IMR-90 (cell line): ENCODE data around the gene FOSL2. TPM values are rescaled to one million over a fixed set of nuclear protein-coding genes. Genes with fewer than 3 reads are reported as not detected.

Source experiments
- ATAC-seq: fragments of 200-7000 bp; cut with Tn5 transposase; 2 replicates; pipeline ENCODE4 v1.9.1; 2020; ENCODE audit warnings: low read depth, mild to moderate bottlenecking, moderate library complexity
- BruUV-seq: library from RNA; stranded (reverse); fragments of 400-500 nt; replicated peaks from 2 replicates; lab custom pipeline; 2021; lab: Mats Ljungman, UMichigan
- CTCF ChIA-PET: fragments of 300-600 bp; formaldehyde crosslinking; extraction: SDS; loops from one replicate; lab custom pipeline; 2021; ENCODE audit warnings: antibody characterized with exemption; lab: Yijun Ruan, JAX
- POLR2A ChIA-PET: fragments of 300-600 bp; sonication (Branson Sonifier 250); formaldehyde crosslinking; loops from one replicate; lab custom pipeline; 2022; ENCODE audit warnings: antibody characterized with exemption; ENCODE audit not compliant: unreplicated experiment; lab: Charles Lee
- DNase-seq: peaks from one replicate; pipeline ENCODE4 v3.0.0; 2013
- H2AFZ ChIP-seq: replicated peaks from 2 replicates; pipeline ENCODE3; 2013; ENCODE audit warnings: low read length, mild to moderate bottlenecking; ENCODE audit not compliant: poor library complexity
- H2AK5ac ChIP-seq: 2 replicates; pipeline ENCODE4 v1.6.1; 2013; ENCODE audit warnings: low read depth, low read length, inconsistent platforms
- H2AK9ac ChIP-seq: replicated peaks from 2 replicates; pipeline ENCODE3; 2013; ENCODE audit warnings: mild to moderate bottlenecking, low read depth, low read length, moderate library complexity; ENCODE audit not compliant: poor library complexity
- H2BK120ac ChIP-seq: 2 replicates; pipeline ENCODE4 v1.6.1; 2013; ENCODE audit warnings: low read depth, low read length, inconsistent platforms
- H2BK15ac ChIP-seq: 3 replicates; pipeline ENCODE4 v1.6.1; 2013; ENCODE audit warnings: low read depth, low read length, inconsistent platforms
- H2BK20ac ChIP-seq: 2 replicates; pipeline ENCODE4 v1.6.1; 2013; ENCODE audit warnings: low read depth, mild to moderate bottlenecking, inconsistent platforms, low read length, moderate library complexity
- H2BK5ac ChIP-seq: 2 replicates; pipeline ENCODE4 v1.6.1; 2013; ENCODE audit warnings: mild to moderate bottlenecking, low read depth, low read length, inconsistent platforms; ENCODE audit not compliant: poor library complexity, severe bottlenecking
- H3K14ac ChIP-seq: replicated peaks from 2 replicates; pipeline ENCODE4 v1.6.1; 2013; ENCODE audit warnings: low read depth, low read length, inconsistent platforms
- H3K18ac ChIP-seq: 2 replicates; pipeline ENCODE4 v1.6.1; 2013; ENCODE audit warnings: low read depth, low read length, control low read depth
- H3K23ac ChIP-seq: 2 replicates; pipeline ENCODE4 v1.6.1; 2013; ENCODE audit warnings: low read depth, low read length, inconsistent platforms
- H3K27ac ChIP-seq: 2 replicates; pipeline ENCODE4 v1.5.1; 2013; ENCODE audit warnings: mild to moderate bottlenecking, control low read depth, low read length; ENCODE audit not compliant: insufficient read depth
- H3K27me3 ChIP-seq: 2 replicates; pipeline ENCODE4 v1.6.1; 2013; ENCODE audit warnings: low read length; ENCODE audit not compliant: control insufficient read depth, insufficient read depth
- H3K36me3 ChIP-seq: 2 replicates; pipeline ENCODE4 v1.6.1; 2013; ENCODE audit warnings: low read length, mixed read lengths; ENCODE audit not compliant: control insufficient read depth, insufficient read depth
- H3K4ac ChIP-seq: 2 replicates; pipeline ENCODE4 v1.6.1; 2013; ENCODE audit warnings: low read depth, low read length, inconsistent platforms
- H3K4me1 ChIP-seq: 2 replicates; pipeline ENCODE4 v1.6.1; 2013; ENCODE audit warnings: low read length, mixed read lengths; ENCODE audit not compliant: control insufficient read depth, insufficient read depth
- H3K4me2 ChIP-seq: 2 replicates; pipeline ENCODE4 v1.6.1; 2013; ENCODE audit warnings: low read depth, mild to moderate bottlenecking, control low read depth, low read length, moderate library complexity
- H3K4me3 ChIP-seq: 2 replicates; pipeline ENCODE4 v1.5.1; 2013; ENCODE audit warnings: low read depth, mild to moderate bottlenecking, control low read depth, low read length, moderate library complexity; ENCODE audit not compliant: insufficient read depth
- H3K56ac ChIP-seq: 2 replicates; pipeline ENCODE4 v1.6.1; 2013; ENCODE audit warnings: low read length, inconsistent platforms; ENCODE audit not compliant: insufficient read depth; ENCODE audit errors: extremely low read depth
- H3K79me1 ChIP-seq, 2 experiments: 2 replicates each; pipeline ENCODE4 v1.6.1; 2013; ENCODE audit warnings: low read length in 2 of 2, inconsistent platforms in 1 of 2, low read depth in 1 of 2
- H3K9ac ChIP-seq: 2 replicates; pipeline ENCODE4 v1.6.1; 2013; ENCODE audit warnings: low read depth, low read length, control low read depth
- H3K9me1 ChIP-seq: 2 replicates; pipeline ENCODE4 v1.6.1; 2013; ENCODE audit warnings: low read length, inconsistent platforms; ENCODE audit not compliant: insufficient read depth
- H3K9me3 ChIP-seq: 2 replicates; pipeline ENCODE4 v1.6.1; 2013; ENCODE audit warnings: low read length; ENCODE audit not compliant: control insufficient read depth, insufficient read depth
- H4K20me1 ChIP-seq: 2 replicates; pipeline ENCODE4 v1.6.1; 2013; ENCODE audit warnings: low read length, inconsistent platforms; ENCODE audit not compliant: insufficient read depth
- H4K5ac ChIP-seq: 2 replicates; pipeline ENCODE4 v1.6.1; 2013; ENCODE audit warnings: mild to moderate bottlenecking, low read depth, low read length, control low read depth
- H4K8ac ChIP-seq, 2 experiments: 2 replicates each; pipeline ENCODE4 v1.6.1; 2013; ENCODE audit warnings: low read depth in 2 of 2, low read length in 2 of 2, control low read depth in 1 of 2, inconsistent platforms in 1 of 2
- H4K91ac ChIP-seq: 2 replicates; pipeline ENCODE4 v1.6.1; 2013; ENCODE audit warnings: low read depth, low read length, inconsistent platforms; ENCODE audit not compliant: insufficient read depth
- FOS ChIP-seq: fragments of 150-350 bp; IDR thresholded peaks from 2 replicates; pipeline ENCODE4 v1.6.1; 2016; ENCODE audit warnings: low read depth, low read length
- WGBS, 2 experiments: methylation state at CpG; one replicate each; pipeline versions ENCODE4 v1.1.5 to v1.1.7; 2013; ENCODE audit warnings: missing lambda C conversion rate in 2 of 2; ENCODE audit not compliant: insufficient read length in 1 of 2; ENCODE audit errors: extremely low coverage in 2 of 2; 5-methylcytosine and 5-hydroxymethylcytosine counted together
- dilution Hi-C: fragments of 300-500 bp; cut with HindIII; formaldehyde crosslinking; loops from one replicate; pipeline ENCODE4 v1.14.3; 2018; ENCODE audit warnings: low sequenced_read_pairs; ENCODE audit not compliant: unreplicated experiment
- in situ Hi-C: fragments of 300-500 bp; cut with MboI; formaldehyde crosslinking; loops from 3 replicates; pipeline ENCODE4 v1.14.3; 2019; ENCODE audit warnings: low sequenced_read_pairs, inconsistent platforms, mixed read lengths
- intact Hi-C: fragments of 100-400 bp; cut with micrococcal nuclease; formaldehyde crosslinking; loops from 2 replicates; pipeline ENCODE4 v1.10.0; 2022
- polyA plus RNA-seq, 3 experiments: library from polyadenylated mRNA; depleted of rRNA; stranded (reverse); fragments of >200 nt; gene quantifications; 2 replicates each; pipeline ENCODE4 v1.2.3, GENCODE V29; 2012; ENCODE audit warnings: low replicate concordance in 1 of 3
- total RNA-seq: library from RNA; depleted of rRNA; stranded (reverse); fragments of >200 nt; gene quantifications from 2 replicates; pipeline ENCODE4 v1.2.3, GENCODE V29; 2012
- TF ChIP-seq, protein P1 (sequence below): conservative IDR thresholded peaks from 2 replicates; pipeline ENCODE4 v1.5.1; 2012; ENCODE audit warnings: mild to moderate bottlenecking, low read depth, low read length, improper control_type of control experiment

The FOSL2 gene
- total and polyA plus RNA-seq, 2 of the 4 experiments (the other 2 are of a cell fraction), result 31.4 to 46.3 TPM

DNA sequence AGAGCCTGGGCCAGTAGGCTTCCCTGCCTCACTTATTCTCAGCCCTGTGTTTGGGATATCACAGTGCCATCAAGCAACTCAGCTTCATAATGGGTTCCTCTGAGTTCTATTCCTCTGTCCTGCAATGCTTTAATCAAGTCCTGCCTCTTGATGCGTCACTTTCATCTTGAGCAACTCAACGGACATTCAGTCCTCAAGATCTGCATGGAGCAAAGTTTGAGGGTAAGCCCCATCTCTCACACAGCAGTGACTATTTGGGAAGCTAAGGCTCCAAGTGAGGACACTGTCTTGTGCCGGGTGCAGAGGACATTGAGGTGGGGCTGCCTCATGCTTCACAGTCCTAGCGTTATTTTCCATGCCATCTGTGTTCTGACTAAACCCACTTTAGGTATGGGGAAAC is 52.3 kb downstream of the FOSL2 start:
- H3K4me1 ChIP-seq, result peaks cover 33% of the 10 kb centered on the region
- no peak overlapping the region for H3K27ac ChIP-seq
- no peak overlapping the region for H3K9ac ChIP-seq
- H3K9me1 ChIP-seq, result peaks cover 37% of the 10 kb centered on the region
- POLR2A ChIA-PET, result no interaction called here
- H4K5ac ChIP-seq, result no peak overlapping the region
- H3K23ac ChIP-seq, result no peak overlapping the region
- peak overlapping the region; percentile 65; the same call in 1 of the 2 replicates for H3K14ac ChIP-seq
- dilution Hi-C loops, result no loop called here
- BruUV-seq, result no TSS peak
- H2BK15ac ChIP-seq, result peak overlapping the region; percentile 87; the same call in 2 of the 3 replicates
- H3K56ac ChIP-seq, result no peak overlapping the region
- H2AFZ ChIP-seq, result peak overlapping the region; percentile 6
- H4K91ac ChIP-seq, result peak overlapping the region; percentile 68
- 100% methylated on average over 1 of the region's 4 CpGs; no CpG with 5 or more reads in 1 of the 2 experiments for WGBS, 2 experiments
- H2AK5ac ChIP-seq, result peak overlapping the region; percentile 95
- H2BK120ac ChIP-seq, result peak overlapping the region; percentile 85
- intact Hi-C loops, result loop anchor here (5.0 kb wide), 1 partner anchor 743 kb away; no protein-coding TSS in a partner anchor
- H3K4me2 ChIP-seq, result no peak overlapping the region
- H2BK20ac ChIP-seq, result peak overlapping the region; percentile 92
- no peak overlapping the region for H2AK9ac ChIP-seq
- H3K18ac ChIP-seq, result peak overlapping the region; percentile 29; the same call in 1 of the 2 replicates
- no peak for TF ChIP-seq FOS
- TF ChIP-seq, protein P1, sequence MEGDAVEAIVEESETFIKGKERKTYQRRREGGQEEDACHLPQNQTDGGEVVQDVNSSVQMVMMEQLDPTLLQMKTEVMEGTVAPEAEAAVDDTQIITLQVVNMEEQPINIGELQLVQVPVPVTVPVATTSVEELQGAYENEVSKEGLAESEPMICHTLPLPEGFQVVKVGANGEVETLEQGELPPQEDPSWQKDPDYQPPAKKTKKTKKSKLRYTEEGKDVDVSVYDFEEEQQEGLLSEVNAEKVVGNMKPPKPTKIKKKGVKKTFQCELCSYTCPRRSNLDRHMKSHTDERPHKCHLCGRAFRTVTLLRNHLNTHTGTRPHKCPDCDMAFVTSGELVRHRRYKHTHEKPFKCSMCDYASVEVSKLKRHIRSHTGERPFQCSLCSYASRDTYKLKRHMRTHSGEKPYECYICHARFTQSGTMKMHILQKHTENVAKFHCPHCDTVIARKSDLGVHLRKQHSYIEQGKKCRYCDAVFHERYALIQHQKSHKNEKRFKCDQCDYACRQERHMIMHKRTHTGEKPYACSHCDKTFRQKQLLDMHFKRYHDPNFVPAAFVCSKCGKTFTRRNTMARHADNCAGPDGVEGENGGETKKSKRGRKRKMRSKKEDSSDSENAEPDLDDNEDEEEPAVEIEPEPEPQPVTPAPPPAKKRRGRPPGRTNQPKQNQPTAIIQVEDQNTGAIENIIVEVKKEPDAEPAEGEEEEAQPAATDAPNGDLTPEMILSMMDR, result no peak
- in situ Hi-C loops, result no loop called here
- no peaks in the 10 kb centered on the region for H3K9me3 ChIP-seq
- H3K27me3 ChIP-seq, result no peaks in the 10 kb centered on the region
- H4K8ac ChIP-seq, result peak overlapping the region; percentile 3 to 65; a peak in 1 of 4 replicates
- H3K36me3 ChIP-seq, result no peaks in the 10 kb centered on the region
- ATAC-seq (no peak), DNase-seq (no peak)
- peaks cover 4 to 35% of the 10 kb centered on the region in 2 experiments; a peak in 3 of 4 replicates for H3K79me1 ChIP-seq
- H3K4ac ChIP-seq, result peak overlapping the region; percentile 75
- H4K20me1 ChIP-seq, result no peaks in the 10 kb centered on the region
- no peak overlapping the region for H3K4me3 ChIP-seq
- CTCF ChIA-PET, result no interaction called here
- H2BK5ac ChIP-seq, result peak overlapping the region; percentile 21
